ENCODE results near the gene IFITM5.

GRCh38 chr11:315051-315481, 15.7 kb upstream of the IFITM5 start:
- no peak for TF ChIP-seq EP300 (IDR thresholded peaks at IDR 0.05; ENCODE audit: borderline replicate concordance)
- TF ChIP-seq, protein P1, sequence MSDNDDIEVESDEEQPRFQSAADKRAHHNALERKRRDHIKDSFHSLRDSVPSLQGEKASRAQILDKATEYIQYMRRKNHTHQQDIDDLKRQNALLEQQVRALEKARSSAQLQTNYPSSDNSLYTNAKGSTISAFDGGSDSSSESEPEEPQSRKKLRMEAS (IDR thresholded peaks at IDR 0.05), result no peak
